B cell (primary cell): Measurements from ENCODE around the gene SMTNL2.

Experiments used
- CTCF ChIP-seq: fragments of 200-600 bp; IDR thresholded peaks from one replicate; pipeline ENCODE4 v1.8.0; 2022; ENCODE audit warnings: antibody characterized with exemption, mild to moderate bottlenecking
- EZH2 ChIP-seq: IDR thresholded peaks from 2 replicates; pipeline ENCODE4 v1.6.1; 2012; ENCODE audit warnings: borderline replicate concordance, low read depth, mild to moderate bottlenecking, moderate library complexity, low read length; ENCODE audit not compliant: insufficient read depth, poor library complexity, severe bottlenecking

GRCh38 chr17:4617090-4617489 lies 32.8 kb downstream of the SMTNL2 start:
- no peak for TF ChIP-seq CTCF
- no peak for TF ChIP-seq EZH2
